ENCODE results near the gene SUSD4.

Gene SUSD4

DNA sequence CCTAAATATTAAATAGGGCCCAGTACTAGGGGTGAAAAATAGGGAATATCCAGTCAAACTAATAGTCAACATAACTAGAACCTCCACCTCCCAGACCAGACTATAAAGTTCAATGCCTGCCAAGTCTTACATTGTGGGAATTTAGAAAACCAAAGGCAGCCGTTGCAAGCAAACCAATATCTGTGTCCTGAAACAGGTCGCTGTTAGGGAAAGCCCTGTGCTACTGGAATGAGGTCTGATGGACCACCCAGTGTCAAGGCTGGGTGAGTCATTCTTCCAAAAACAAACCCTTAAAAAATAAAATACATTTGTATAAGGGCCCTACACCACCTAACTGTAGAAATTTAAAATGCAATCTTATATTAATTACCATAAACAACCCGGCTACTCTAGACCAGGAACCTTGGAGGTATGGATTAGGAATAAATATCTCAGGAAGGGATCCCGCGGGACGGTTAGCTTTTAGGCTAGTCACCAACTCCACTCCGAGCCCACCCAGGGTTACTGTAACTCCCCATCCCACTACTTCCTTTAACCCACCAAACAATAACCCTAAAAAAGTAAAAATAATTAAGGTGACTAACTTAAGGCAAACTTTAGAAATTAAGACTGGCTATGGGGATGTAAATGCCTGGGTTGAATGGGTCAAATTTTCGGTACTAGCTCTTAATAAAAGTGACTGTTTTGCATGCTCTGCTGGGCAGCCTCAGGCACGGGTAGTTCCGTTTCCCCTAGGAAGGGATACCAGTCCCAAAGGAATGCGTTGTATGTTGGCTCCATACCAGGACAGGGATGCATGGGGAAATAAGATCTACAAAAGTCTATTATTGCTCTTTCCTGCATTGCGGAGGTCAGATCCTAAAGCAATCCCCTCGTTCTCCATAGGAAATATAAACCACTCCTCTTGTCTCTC is 155.6 kb downstream of the SUSD4 start:
- no peak for DNase-seq

DNA sequence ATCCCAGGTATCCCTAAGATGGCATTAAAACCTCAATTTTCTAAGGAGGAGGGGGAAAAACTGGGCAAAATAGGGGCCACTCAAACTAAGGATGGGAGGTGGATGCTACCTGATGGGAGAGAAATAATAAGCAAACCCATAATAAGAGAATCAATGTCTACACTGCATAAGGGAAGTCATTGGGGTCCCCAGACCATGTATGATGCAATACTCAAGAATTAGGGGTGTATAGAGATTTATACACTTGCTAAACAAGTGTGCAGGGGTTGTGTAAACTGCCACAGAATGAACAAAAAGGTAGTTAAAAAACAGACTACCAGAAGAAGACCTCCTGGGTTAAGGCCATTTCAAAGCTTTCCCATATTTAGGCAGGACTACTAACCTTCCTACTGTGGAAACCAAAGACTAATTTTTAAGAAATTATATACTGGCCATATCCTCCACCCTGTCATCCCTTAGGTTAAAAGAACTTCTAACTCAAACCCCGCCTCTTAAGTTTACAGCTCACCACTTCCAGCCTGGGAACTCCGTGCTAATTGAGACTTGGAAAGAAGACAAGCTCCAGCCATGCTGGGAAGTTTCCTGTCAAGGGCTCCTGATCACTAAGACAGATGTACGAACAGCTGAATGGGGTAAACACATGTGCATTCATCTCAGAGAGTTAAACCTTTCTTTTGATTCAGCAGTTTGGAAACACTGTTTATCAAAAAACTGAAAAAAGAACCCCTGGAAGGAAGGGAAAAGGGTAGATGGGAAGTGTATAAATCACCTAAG is 156.5 kb downstream of the SUSD4 start:
- no peak for DNase-seq

GRCh38 chr1:223204424-223204823 is 159.6 kb downstream of the SUSD4 start:
- no peak for DNase-seq

DNA sequence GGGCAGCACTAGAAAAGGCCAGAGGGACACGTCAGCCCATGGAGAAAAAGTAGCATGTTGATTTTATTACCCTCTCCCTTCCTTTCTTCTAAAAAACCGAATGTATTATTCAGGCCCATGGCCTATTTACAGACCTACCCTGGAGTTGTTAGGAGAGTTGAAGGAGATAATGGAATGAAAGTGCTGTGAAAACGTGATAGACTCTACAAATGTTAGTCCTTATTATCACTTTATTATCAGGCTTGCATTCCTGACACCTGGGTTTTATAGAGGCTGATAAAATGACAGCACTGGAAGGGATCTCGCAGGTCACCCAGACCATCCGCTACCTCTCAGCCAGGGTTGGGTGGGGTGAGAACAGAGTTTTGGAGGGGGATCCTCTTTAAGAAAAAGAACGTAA is 160.3 kb downstream of the SUSD4 start:
- no peak for DNase-seq

DNA sequence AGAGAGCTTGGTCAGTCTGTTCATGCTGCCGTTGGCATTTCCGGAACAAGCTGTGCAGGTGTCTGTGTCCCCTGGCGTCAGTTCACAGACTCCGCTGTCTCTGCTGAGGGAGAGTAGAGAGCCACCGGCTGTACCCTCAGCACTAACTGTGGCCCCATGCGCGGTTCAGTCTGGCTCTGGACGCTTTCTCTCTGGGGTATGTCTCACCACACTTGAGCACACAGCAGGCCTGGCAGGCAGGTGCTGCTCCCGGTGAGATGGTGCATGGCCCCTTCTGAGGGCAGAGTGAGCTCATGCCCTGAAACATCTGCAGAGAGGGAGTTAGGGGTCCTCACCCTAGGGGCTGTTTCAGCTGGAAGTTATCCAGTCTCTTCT is 161.0 kb downstream of the SUSD4 start:
- DNase-seq = no peak

GRCh38 chr1:223202376-223203033 is 161.5 kb downstream of the SUSD4 start:
- DNase-seq = no peak

DNA sequence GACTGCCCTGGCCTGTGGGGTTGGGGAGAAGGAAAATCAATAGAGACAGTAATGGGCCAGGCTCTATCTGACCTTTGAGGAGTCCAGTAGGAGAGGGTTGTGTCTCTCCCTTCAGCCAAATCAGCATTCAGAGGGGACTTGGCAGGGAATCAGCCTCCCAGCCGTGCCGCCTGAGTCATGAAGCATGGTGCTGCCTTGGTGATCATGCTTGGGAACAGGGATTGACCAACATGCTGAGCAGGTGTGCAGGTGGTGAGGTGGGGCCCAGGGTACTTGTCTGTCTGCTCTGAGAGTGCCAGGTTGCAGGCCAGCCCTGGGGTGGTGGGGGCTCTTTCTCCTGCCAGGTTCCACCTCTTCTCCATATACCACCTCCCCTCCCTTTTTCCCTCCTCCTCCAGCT is 162.0 kb downstream of the SUSD4 start:
- no peak for DNase-seq

GRCh38 chr1:223200903-223201302 is 163.1 kb downstream of the SUSD4 start:
- no peak for DNase-seq

DNA sequence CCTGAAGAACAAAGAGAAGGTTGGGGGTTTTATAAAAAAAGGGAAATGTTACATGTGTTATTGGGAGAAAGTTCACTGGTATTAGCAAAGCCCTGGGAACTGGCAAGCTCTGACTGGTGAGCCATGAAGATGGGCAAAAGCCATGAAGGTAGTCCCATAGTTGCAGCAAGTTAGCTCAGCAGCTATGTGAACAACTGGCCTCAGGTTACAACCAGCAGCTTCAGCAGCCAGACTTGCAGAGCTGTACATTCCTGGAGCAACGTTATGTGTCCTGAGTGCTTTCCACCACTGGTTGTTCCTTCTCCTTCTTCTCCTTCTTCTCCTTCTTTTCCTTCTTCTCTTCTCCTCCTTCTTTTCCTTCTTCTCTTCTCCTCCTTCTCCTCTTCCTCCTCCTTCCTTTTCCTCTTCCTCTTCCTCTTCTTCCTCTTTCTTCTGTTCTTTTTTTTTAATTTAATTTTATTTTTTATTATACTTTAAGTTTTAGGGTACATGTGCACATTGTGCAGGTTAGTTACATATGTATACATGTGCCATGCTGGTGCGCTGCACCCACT is 164.8 kb downstream of the SUSD4 start:
- DNase-seq = no peak

DNA sequence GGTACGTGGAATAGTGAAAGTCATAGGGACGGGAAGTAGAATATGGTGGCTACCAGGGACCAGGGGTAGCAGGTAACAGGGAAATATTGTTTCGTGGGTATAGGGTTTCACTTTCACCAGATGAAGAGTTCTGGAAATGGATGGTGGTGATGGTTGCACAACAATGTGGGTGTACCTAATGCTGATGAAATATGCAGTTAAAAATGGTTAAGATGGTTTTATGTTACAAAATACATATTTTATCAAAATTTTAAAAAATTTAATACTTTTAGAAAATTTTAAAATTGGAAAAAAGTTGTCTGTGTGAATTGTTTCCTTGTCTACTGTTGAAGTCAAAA is 165.4 kb downstream of the SUSD4 start:
- no peak for DNase-seq

- DNase-seq = no peak
These were observed 165.9 kb downstream of the SUSD4 start for GRCh38 chr1:223197923-223198627.

DNA sequence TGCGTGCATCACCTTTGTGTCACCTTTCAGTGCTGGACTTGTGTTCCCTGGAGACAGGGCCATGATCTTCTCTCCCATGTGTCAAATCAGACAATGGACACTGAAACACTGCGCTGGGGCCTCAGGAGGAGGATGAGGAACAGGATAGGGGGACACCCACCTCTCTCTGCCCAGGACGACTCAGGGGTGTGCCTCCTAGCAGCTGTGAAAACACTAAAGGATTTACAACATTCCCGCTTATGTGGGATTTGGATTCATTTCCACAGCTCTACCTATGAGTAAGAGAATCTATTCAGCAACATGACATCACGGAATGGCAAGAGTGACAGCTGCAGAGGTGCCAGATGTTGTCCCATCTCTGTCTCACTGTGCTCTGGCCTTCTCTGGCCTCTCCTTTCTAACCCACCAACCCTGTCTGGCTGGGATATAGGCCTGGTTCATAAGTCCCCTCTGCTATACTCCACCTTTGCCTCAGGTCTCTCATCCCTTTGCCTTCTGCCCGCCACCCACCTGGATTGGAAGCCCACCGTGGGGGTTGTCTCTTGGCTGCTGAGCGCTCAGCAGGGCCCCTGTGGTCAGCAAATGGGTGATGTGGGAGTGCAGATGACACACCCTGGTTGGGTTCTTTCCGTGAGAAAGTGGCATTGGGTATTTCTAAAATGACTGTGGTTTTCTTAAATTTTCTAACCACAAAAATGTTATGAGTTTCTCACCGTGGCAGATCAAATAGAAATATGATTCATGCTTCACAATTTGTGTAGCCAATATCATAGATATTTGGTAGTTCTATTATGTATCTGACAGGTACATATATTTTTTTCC is 173.9 kb downstream of the SUSD4 start:
- DNase-seq = peak; percentile 37

DNA sequence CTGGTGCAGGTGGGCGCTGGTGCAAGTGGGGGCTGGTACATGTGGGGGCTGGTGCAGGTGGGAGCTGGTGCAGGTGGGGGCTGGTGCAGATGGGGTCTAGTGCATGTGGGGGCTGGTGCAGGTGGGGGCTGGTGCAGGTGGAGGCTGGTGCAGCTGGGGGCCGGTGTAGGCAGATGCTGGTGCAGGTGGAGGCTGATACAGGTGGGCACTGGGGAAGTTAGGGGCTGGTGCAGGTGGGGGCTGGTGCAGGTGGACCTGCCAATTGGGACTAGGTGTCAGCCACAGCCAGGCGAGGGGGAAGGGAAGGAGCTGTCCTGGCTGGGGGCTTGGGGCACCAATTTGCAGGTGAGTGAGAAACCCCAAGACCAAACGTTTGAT is 174.5 kb downstream of the SUSD4 start:
- no peak for DNase-seq

DNA sequence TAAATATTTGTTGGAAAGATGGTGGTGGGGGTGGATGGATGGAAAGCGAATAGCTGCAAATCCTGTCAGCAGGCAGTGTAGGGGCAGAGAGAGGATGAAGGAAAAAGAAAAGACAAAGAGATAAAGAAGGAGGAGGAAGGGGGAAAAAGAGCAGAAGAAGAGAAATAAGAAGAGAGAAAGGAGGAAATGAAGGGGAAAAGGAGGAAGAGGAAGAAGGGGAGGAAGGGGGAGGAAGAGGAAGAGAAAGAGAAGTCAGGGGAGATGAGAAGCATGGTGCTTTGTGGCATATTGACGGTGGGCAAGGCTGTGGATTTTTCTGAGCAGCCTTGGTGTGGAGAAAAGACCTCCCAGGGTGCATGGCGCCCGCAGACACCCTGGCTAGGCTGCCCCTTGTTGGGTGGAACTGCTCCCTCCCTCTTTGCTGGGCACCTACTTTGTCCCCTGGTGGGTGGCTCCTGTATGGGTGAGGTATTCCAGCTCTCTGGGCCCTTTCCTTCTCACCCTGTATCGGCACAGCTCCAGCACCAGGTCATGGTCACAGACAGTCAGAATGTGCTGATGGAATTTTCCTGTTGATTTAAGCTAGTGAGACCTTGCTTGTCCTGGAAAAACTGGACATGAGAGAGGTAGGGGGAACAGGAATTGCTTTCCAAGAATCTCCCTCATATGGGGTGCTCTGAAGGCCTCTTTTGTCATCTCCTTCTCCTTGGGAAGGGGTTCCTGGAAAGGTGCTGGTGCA is 175.2 kb downstream of the SUSD4 start:
- no peak for DNase-seq

GRCh38 chr1:223186800-223187199 is 177.2 kb downstream of the SUSD4 start:
- DNase-seq = no peak

- DNase-seq = no peak
These were observed 180.6 kb downstream of the SUSD4 start for GRCh38 chr1:223183268-223183862.

GRCh38 chr1:223180731-223181321 is 183.2 kb downstream of the SUSD4 start:
- no peak for DNase-seq

DNA sequence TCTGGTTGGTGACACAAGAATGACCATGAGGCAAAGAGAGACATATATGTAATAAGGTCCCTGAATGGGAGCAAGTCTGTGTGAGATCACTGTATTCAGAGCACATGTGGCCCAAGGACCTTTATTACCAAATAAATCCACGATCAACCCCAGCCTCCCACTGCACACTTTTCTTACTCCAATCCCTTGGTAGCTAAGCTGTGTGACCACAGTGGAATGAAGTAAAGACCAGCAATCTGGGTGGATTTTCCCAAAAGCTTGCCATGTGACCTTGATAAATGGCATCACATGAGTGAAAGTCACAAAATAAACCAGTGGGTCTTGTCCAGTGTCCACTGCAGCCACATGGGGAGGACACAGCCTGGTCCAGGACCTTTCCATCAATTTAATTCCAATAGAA is 184.2 kb downstream of the SUSD4 start:
- no peak for DNase-seq

DNA sequence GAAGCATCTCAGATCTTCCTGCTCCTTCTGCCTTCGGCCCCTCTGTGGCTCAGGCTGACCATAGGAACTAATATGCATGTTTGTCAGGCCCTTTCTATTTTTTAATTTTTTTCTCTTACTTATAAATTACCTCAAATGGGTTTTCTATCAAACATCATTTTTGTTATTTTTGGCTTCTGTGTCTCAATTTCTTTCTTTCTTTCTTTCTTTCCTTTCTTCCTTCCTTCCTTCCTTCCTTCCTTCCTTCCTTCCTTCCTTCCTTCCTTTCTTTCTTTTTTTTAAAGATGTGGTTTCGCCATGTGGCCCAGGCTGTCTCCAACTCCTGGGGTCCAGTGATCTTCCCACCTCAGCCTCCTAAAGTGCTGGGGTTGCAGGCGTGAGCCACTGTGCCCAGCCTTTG is 184.7 kb downstream of the SUSD4 start:
- DNase-seq = no peak

- no peak for DNase-seq
These were observed 186.3 kb downstream of the SUSD4 start for GRCh38 chr1:223177681-223178080.

Measured in effector CD4-positive, alpha-beta T cell (primary cell).